ENCODE measurements around the gene SPAG5. TPM values are rescaled to one million over a fixed set of nuclear protein-coding genes. Genes with fewer than 3 reads are reported as not detected.

The SPAG5 gene
- total RNA-seq, 3 donors from 2014 or later, result 3.3 to 5.8 (median 4.1) TPM

GRCh38 chr17:28575126-28575795 lies 23.6 kb downstream of the SPAG5 start:
- intact Hi-C loops (cut with DNase I; ENCODE audit: low total_unique reads), result no loop called here
- Histone ChIP-seq H3K4me3 (no peak overlapping the region), H3K9me3 (no peaks in the 10 kb centered on the region), H3K36me3 (no peaks in the 10 kb centered on the region), H3K4me1 (no peaks in the 10 kb centered on the region), H3K27ac (no peak overlapping the region), H3K27me3 (no peaks in the 10 kb centered on the region)
- no peak for TF ChIP-seq CTCF (IDR thresholded peaks at IDR 0.05)
- no peak for TF ChIP-seq POLR2A (IDR thresholded peaks at IDR 0.05)
- no peak for TF ChIP-seq POLR2AphosphoS5 (IDR thresholded peaks at IDR 0.05)
- DNase-seq (ENCODE audit: low spot score in 2 of 2), result no peak

- no peaks in the 10 kb centered on the region for H3K36me3 ChIP-seq
- H3K27ac ChIP-seq, result no peak overlapping the region
- H3K4me1 ChIP-seq, result no peaks in the 10 kb centered on the region
- DNase-seq (ENCODE audit: low spot score in 2 of 2), result no peak
- H3K9me3 ChIP-seq, result no peaks in the 10 kb centered on the region
- TF ChIP-seq CTCF (IDR thresholded peaks at IDR 0.05) (no peak), POLR2A (IDR thresholded peaks at IDR 0.05) (no peak), POLR2AphosphoS5 (IDR thresholded peaks at IDR 0.05) (no peak)
- no peak overlapping the region for H3K4me3 ChIP-seq
- intact Hi-C loops (cut with DNase I; ENCODE audit: low total_unique reads), result no loop called here
- H3K27me3 ChIP-seq, result no peaks in the 10 kb centered on the region
These were observed 24.3 kb downstream of the SPAG5 start for GRCh38 chr17:28574526-28574925.

GRCh38 chr17:28573966-28574480 lies 24.8 kb downstream of the SPAG5 start:
- no peaks in the 10 kb centered on the region for H3K4me1 ChIP-seq
- H3K9me3 ChIP-seq, result no peaks in the 10 kb centered on the region
- H3K36me3 ChIP-seq, result no peaks in the 10 kb centered on the region
- TF ChIP-seq CTCF (IDR thresholded peaks at IDR 0.05), result no peak
- TF ChIP-seq POLR2A (IDR thresholded peaks at IDR 0.05), result no peak
- no peak for TF ChIP-seq POLR2AphosphoS5 (IDR thresholded peaks at IDR 0.05)
- intact Hi-C loops (cut with DNase I; ENCODE audit: low total_unique reads), result no loop called here
- no peak overlapping the region for H3K4me3 ChIP-seq
- no peak overlapping the region for H3K27ac ChIP-seq
- H3K27me3 ChIP-seq, result no peaks in the 10 kb centered on the region
- no peak for DNase-seq (ENCODE audit: low spot score in 2 of 2)

GRCh38 chr17:28573521-28573920 lies 25.3 kb downstream of the SPAG5 start:
- no peak overlapping the region for H3K4me3 ChIP-seq
- H3K4me1 ChIP-seq, result no peaks in the 10 kb centered on the region
- no peak for TF ChIP-seq POLR2AphosphoS5 (IDR thresholded peaks at IDR 0.05)
- TF ChIP-seq POLR2A (IDR thresholded peaks at IDR 0.05), result no peak
- no peak for TF ChIP-seq CTCF (IDR thresholded peaks at IDR 0.05)
- intact Hi-C loops (cut with DNase I; ENCODE audit: low total_unique reads), result no loop called here
- H3K9me3 ChIP-seq, result no peaks in the 10 kb centered on the region
- DNase-seq (ENCODE audit: low spot score in 2 of 2), result no peak
- H3K27me3 ChIP-seq, result no peaks in the 10 kb centered on the region
- H3K36me3 ChIP-seq, result no peaks in the 10 kb centered on the region
- H3K27ac ChIP-seq, result no peak overlapping the region

GRCh38 chr17:28573040-28573380 lies 25.8 kb downstream of the SPAG5 start:
- H3K4me1 ChIP-seq, result no peaks in the 10 kb centered on the region
- no peak for DNase-seq (ENCODE audit: low spot score in 2 of 2)
- no peak overlapping the region for H3K27ac ChIP-seq
- intact Hi-C loops (cut with DNase I; ENCODE audit: low total_unique reads), result no loop called here
- H3K27me3 ChIP-seq, result no peaks in the 10 kb centered on the region
- no peak overlapping the region for H3K4me3 ChIP-seq
- no peak for TF ChIP-seq CTCF (IDR thresholded peaks at IDR 0.05)
- TF ChIP-seq POLR2A (IDR thresholded peaks at IDR 0.05), result no peak
- no peak for TF ChIP-seq POLR2AphosphoS5 (IDR thresholded peaks at IDR 0.05)
- H3K36me3 ChIP-seq, result no peaks in the 10 kb centered on the region
- H3K9me3 ChIP-seq, result no peaks in the 10 kb centered on the region
